K562 treated with DMSO at 1 percent for 48 hours (cell line): ENCODE results near the gene SCUBE3. TPM values are rescaled to one million over a fixed set of nuclear protein-coding genes. Genes with fewer than 3 reads are reported as not detected.

Experiments
- total RNA-seq: library from RNA; unstranded; fragments of 300-600 nt; gene quantifications from 2 replicates; pipeline ENCODE4 v1.2.3, GENCODE V29; 2022; ENCODE audit warnings: low replicate concordance; ENCODE audit errors: extremely low read depth

SCUBE3 gene
- total RNA-seq: not detected in 2 replicates

DNA sequence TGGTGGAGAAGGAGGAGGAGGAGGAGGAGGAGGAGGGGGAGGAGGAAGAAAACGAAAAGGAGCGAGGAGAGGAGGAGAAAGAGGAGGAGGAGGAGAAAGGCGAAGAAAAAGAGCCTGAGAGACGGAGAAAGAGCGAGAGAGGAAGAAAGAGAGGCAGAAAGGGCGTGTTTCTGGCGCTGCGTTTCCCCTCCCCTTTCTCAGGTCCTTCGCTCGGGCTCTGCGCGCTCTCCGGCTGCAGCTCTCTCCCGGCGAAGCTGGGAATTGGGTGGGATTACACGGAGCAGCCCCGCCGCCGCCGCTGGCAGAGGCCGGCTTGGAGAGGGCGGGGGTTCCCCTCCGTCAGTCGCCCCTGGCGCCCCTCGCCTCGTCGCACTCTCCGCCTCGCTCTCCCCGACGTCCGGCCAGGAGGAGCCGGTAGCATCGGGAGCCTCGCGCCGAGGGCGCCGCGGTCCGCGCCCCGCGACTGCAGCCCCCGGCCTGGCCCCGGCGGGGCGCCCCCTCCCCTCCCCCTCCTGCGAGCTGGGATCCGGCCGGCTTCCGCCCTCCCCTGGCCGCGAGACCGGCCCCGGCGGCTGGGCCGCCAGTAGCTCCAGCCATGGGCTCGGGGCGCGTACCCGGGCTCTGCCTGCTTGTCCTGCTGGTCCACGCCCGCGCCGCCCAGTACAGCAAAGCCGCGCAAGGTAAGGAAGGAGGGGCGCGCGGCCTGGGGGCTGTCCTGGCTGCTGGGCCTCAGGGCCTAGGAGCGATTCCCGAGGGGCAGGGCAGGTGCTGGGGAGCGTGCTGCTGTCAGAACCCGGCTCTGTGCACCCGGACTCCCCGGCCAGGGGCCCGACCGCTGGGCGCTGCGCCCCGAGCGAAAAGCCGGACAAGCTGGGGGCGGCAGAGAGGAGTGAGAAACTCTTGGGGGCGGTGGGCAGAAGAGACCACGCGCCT is at the start of gene SCUBE3:
Gene SCUBE3 (plus strand): TSS at position 133 of the 933 bp plus-strand sequence. CDS start 463 bp downstream, at position 596.

DNA sequence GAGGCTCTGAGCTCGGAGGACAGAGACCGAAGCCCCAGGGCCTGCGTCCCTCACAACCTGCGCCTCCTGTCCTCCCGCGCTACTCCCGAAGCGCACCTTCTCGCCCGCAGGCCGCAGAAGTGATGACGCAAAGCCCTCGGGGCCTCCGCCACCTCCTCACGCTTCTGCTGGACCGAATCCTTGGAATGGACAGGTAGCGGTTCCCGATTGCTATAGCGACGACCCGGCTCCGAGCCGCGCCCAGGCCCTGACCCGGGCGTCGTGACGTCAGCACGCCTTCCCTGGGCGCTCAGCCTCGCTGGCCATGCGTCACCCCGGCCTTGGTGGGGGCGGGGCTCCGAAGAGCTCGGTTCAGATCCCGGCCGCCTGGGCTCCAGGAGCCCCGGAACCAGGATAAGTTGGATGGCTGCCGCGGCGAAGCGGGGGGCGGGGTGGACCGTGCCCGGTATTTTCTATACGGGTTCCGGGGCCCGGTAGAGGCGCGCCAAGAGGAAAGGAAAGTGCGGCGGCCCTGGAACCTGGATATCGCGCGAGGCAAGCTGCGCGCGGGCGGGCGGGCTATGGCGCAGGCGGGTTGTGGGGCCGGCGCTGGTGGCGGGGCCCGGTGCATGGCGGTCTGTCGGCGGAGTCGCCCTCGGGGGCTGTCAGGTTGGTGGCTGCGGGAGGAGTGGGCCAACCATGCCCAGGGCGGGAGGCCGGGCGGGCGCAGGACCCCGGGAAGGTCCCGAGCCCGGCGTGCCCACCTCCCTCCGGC is 45.6 kb downstream of the SCUBE3 start, which contains the start of gene ZNF76:
Gene ZNF76 (plus strand): TSS at position 542 of the 754 bp plus-strand sequence. CDS start 21,417 bp downstream, outside the sequence.

DNA sequence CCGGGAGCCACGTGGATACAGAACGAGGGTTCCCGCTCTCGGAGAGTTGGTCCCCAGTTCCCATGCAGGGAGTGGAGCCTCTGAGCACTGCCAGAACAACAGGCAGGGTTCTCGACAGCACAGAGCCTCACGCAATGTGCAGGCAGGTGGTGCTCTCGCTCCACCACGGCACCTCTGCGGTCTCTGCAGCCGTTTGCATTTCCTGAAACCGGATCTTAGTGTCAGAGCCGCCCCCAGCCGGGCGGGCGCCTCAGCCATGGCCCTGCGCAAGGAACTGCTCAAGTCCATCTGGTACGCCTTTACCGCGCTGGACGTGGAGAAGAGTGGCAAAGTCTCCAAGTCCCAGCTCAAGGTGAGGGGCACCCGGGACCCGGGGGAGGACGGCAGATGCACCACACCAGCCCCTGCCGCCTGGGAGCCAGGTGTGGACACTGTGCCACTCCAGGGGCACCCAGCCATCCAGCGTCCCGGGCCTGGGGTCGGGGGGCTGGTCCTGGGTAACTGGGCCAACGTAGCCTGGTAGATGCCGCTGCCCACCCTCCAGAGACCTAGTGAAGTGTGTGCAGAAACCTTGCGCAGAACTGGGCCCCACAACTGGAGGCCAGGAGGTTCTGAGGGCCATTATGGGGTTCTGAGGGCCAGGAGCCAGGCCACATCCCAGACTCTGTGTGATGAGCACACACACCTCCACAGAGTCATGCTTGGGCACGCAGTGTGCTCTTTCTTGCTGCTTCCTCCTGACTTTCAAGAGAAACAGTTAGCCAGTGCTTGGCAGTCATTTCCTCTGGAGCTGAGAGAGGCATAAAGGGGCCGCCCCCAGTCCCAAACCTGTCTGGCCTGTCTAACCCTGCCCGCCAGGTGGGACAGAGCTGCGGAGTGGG is 84.1 kb downstream of the SCUBE3 start, which contains the start of gene DEF6:
Gene DEF6 (plus strand): TSS at position 218 of the 881 bp plus-strand sequence. CDS start 39 bp downstream, at position 257.

Other genes starting within 250 kb of the SCUBE3 start
- gene TCP11, start 72.6 kb upstream of the SCUBE3 start, total RNA-seq: not detected in 2 replicates
- not detected in 2 replicates for gene ZNF76, start 45.8 kb downstream of the SCUBE3 start, total RNA-seq
- not detected in 2 replicates for gene DEF6, start 83.9 kb downstream of the SCUBE3 start, total RNA-seq
- gene PPARD, start 128.6 kb downstream of the SCUBE3 start, total RNA-seq: not detected in 2 replicates
- not detected in 2 replicates for gene FANCE, start 238.4 kb downstream of the SCUBE3 start, total RNA-seq